GM23338 (cell line): ENCODE measurements around the gene SLC25A25. TPM values are rescaled to one million over a fixed set of nuclear protein-coding genes. Genes with fewer than 3 reads are reported as not detected.

ENCODE experiments used
- ATAC-seq: fragments of 200-7000 bp; cut with Tn5 transposase; 3 replicates; pipeline ENCODE4 v1.9.1; 2020
- DNase-seq: peaks from one replicate; pipeline ENCODE4 v3.0.0-alpha.2; 2015; ENCODE audit warnings: low spot score
- H2AFZ ChIP-seq: fragments of 200-600 bp; sonication (generic); 2 replicates; pipeline ENCODE4 v1.8.0; 2016; ENCODE audit warnings: antibody characterized with exemption, mild to moderate bottlenecking, moderate library complexity
- H3F3A ChIP-seq: fragments of 200-600 bp; sonication (generic); replicated peaks from 2 replicates; pipeline ENCODE4 v1.8.0; 2017; ENCODE audit warnings: antibody characterized with exemption, mixed run types, low read depth
- H3K27ac ChIP-seq: fragments of 200-600 bp; sonication (generic); 2 replicates; pipeline ENCODE4 v1.6.1; 2016; ENCODE audit warnings: low read depth
- H3K27me3 ChIP-seq: fragments of 200-600 bp; sonication (generic); 2 replicates; pipeline ENCODE4 v1.8.0; 2016; ENCODE audit warnings: mild to moderate bottlenecking, mixed run types, moderate library complexity; ENCODE audit not compliant: insufficient read depth
- H3K36me3 ChIP-seq: fragments of 200-600 bp; sonication (generic); 2 replicates; pipeline ENCODE4 v1.8.0; 2016; ENCODE audit warnings: mild to moderate bottlenecking; ENCODE audit not compliant: insufficient read depth
- H3K4me1 ChIP-seq: fragments of 200-600 bp; sonication (generic); 2 replicates; pipeline ENCODE4 v1.8.0; 2016; ENCODE audit warnings: mild to moderate bottlenecking, moderate library complexity; ENCODE audit not compliant: insufficient read depth
- H3K4me2 ChIP-seq: fragments of 200-600 bp; sonication (generic); 2 replicates; pipeline ENCODE4 v1.7.1; 2017; ENCODE audit warnings: mixed run types
- H3K4me3 ChIP-seq: fragments of 200-600 bp; sonication (generic); 2 replicates; pipeline ENCODE4 v1.6.1; 2016; ENCODE audit warnings: mixed run types
- H3K79me2 ChIP-seq: fragments of 200-600 bp; sonication (generic); replicated peaks from 2 replicates; pipeline ENCODE4 v1.8.0; 2017; ENCODE audit warnings: mild to moderate bottlenecking; ENCODE audit not compliant: insufficient read depth
- H3K9me2 ChIP-seq: fragments of 200-600 bp; sonication (generic); 2 replicates; pipeline ENCODE4 v1.8.0; 2017; ENCODE audit not compliant: insufficient read depth
- H4K20me1 ChIP-seq: fragments of 200-600 bp; sonication (generic); replicated peaks from 2 replicates; pipeline ENCODE4 v1.8.0; 2017; ENCODE audit warnings: mild to moderate bottlenecking; ENCODE audit not compliant: insufficient read depth
- H3K27ac Mint-ChIP-seq: 2 replicates; pipeline ENCODE4 v1.8.0; 2020; ENCODE audit warnings: inconsistent platforms, mild to moderate bottlenecking, moderate library complexity, mixed read lengths
- H3K27me3 Mint-ChIP-seq: 3 replicates; pipeline ENCODE4 v1.8.0; 2022; ENCODE audit warnings: low read depth, mild to moderate bottlenecking, moderate library complexity, mixed read lengths, inconsistent platforms; ENCODE audit not compliant: insufficient read depth, poor library complexity
- H3K36me3 Mint-ChIP-seq: 3 replicates; pipeline ENCODE4 v1.8.0; 2021; ENCODE audit warnings: low read depth, mild to moderate bottlenecking, inconsistent platforms, moderate library complexity, mixed read lengths
- H3K4me1 Mint-ChIP-seq: 3 replicates; pipeline ENCODE4 v1.8.0; 2020; ENCODE audit warnings: mild to moderate bottlenecking, inconsistent platforms, mixed read lengths
- H3K4me3 Mint-ChIP-seq: 3 replicates; pipeline ENCODE4 v1.8.0; 2021; ENCODE audit warnings: moderate library complexity, mild to moderate bottlenecking, inconsistent platforms, mixed read lengths
- H3K9me3 Mint-ChIP-seq: 3 replicates; pipeline ENCODE4 v1.8.0; 2020; ENCODE audit warnings: moderate library complexity, mild to moderate bottlenecking, inconsistent platforms, mixed read lengths
- ETS1 ChIP-seq: IDR thresholded peaks from 2 replicates; pipeline ENCODE4 v1.6.1; 2016; ENCODE audit warnings: antibody characterized with exemption
- EZH2 ChIP-seq: fragments of 200-600 bp; sonication (generic); IDR thresholded peaks from one replicate; pipeline ENCODE4 v1.8.0; 2017; ENCODE audit warnings: antibody characterized with exemption, mild to moderate bottlenecking, low read depth; ENCODE audit not compliant: unreplicated experiment
- EZH2phosphoT487 ChIP-seq: fragments of 200-600 bp; sonication (generic); IDR thresholded peaks from one replicate; pipeline ENCODE4 v1.8.1; 2018; ENCODE audit warnings: antibody characterized with exemption; ENCODE audit not compliant: unreplicated experiment
- POLR2AphosphoS5 ChIP-seq: IDR thresholded peaks from 2 replicates; pipeline ENCODE4 v1.6.1; 2016; ENCODE audit warnings: antibody characterized with exemption, low read depth
- REST ChIP-seq: IDR thresholded peaks from one replicate; pipeline ENCODE4 v1.6.1; 2018; ENCODE audit warnings: antibody characterized with exemption; ENCODE audit not compliant: unreplicated experiment
- ZNF331 ChIP-seq: fragments of 250-450 bp; sonication (Bioruptor Pico); IDR thresholded peaks from 2 replicates; pipeline ENCODE4 v1.5.0; 2020; ENCODE audit warnings: low read depth, mild to moderate bottlenecking, moderate library complexity
- polyA plus RNA-seq: library from polyadenylated mRNA; unstranded; fragments of >200 nt; fragmentation: Nextera tagmentation; extraction: Ambion mirVana; gene quantifications from 2 replicates; pipeline ENCODE4 v1.2.1, GENCODE V29; 2016
- total RNA-seq: library from RNA; depleted of rRNA; stranded (reverse); fragments of >200 nt; shearing (Covaris generic); gene quantifications from 2 replicates; pipeline ENCODE4 v1.2.3, GENCODE V29; 2014

Gene SLC25A25
- total and polyA plus RNA-seq, 2 experiments from 2014 or later: 7.1 to 27.0 TPM

- H3K4me3 ChIP-seq: no peak overlapping the region
- H3K4me1 Mint-ChIP-seq: peaks cover 4% of the 10 kb centered on the region
Observed at GRCh38 chr9:128142061-128142460, 74.0 kb downstream of the SLC25A25 start.

GRCh38 chr9:128142596-128142995 is 74.6 kb downstream of the SLC25A25 start:
- Mint-ChIP-seq H3K4me1 (peaks cover 2% of the 10 kb centered on the region), H3K27me3 (peaks cover 4% of the 10 kb centered on the region), H3K9me3 (no peaks in the 10 kb centered on the region), H3K4me3 (no peak overlapping the region), H3K36me3 (no peaks in the 10 kb centered on the region), H3K27ac (no peak overlapping the region)
- TF ChIP-seq REST (no peak), ETS1 (no peak), EZH2 (no peak), POLR2AphosphoS5 (no peak)
- ATAC-seq (no peak), DNase-seq (no peak)
- no peaks in the 10 kb centered on the region for H3K79me2 ChIP-seq
- no peaks in the 10 kb centered on the region for H3K4me1 ChIP-seq
- no peaks in the 10 kb centered on the region for H3K36me3 ChIP-seq
- H3K27ac ChIP-seq: no peak overlapping the region
- H4K20me1 ChIP-seq: no peaks in the 10 kb centered on the region
- no peaks in the 10 kb centered on the region for H3K27me3 ChIP-seq
- no peaks in the 10 kb centered on the region for H3F3A ChIP-seq
- H3K4me3 ChIP-seq: no peak overlapping the region
- H3K4me2 ChIP-seq: no peak overlapping the region
- no peaks in the 10 kb centered on the region for H3K9me2 ChIP-seq
- H2AFZ ChIP-seq: no peak overlapping the region

More at GRCh38 chr9:128142061-128142460, 74.0 kb downstream of the SLC25A25 start:
- ATAC-seq (no peak), DNase-seq (no peak)
- Histone ChIP-seq H3K27ac (no peak overlapping the region), H3K4me2 (no peak overlapping the region), H3K9me2 (no peaks in the 10 kb centered on the region), H4K20me1 (no peaks in the 10 kb centered on the region), H3K36me3 (no peaks in the 10 kb centered on the region), H3K4me1 (no peaks in the 10 kb centered on the region), H2AFZ (no peak overlapping the region), H3K27me3 (no peaks in the 10 kb centered on the region), H3F3A (no peaks in the 10 kb centered on the region), H3K79me2 (no peaks in the 10 kb centered on the region)
- Mint-ChIP-seq H3K4me3 (no peak overlapping the region), H3K9me3 (no peaks in the 10 kb centered on the region), H3K27ac (no peak overlapping the region), H3K36me3 (no peaks in the 10 kb centered on the region), H3K27me3 (peaks cover 2% of the 10 kb centered on the region)
- TF ChIP-seq POLR2AphosphoS5 (no peak), ZNF331 (CRISPR knock-in tag) (no peak), EZH2phosphoT487 (no peak)
